GM12878 (cell line): ENCODE results near the gene KLK8. TPM values are rescaled to one million over a fixed set of nuclear protein-coding genes. Genes with fewer than 3 reads are reported as not detected.

Source experiments
- ATAC-seq: fragments of 200-7000 bp; cut with Tn5 transposase; 3 replicates; pipeline ENCODE4 v1.9.1; 2020; ENCODE audit warnings: mild to moderate bottlenecking, moderate library complexity
- BruUV-seq: library from RNA; stranded (reverse); fragments of 400-500 nt; replicated peaks from 2 replicates; lab custom pipeline; 2021; lab: Mats Ljungman, UMichigan
- CTCF ChIA-PET: fragments of 300-600 bp; sonication (Branson Sonifier 250); formaldehyde crosslinking; extraction: SDS; loops from one replicate; lab custom pipeline; 2021; ENCODE audit warnings: inconsistent platforms; lab: Yijun Ruan, JAX
- POLR2A ChIA-PET: fragments of 350-600 bp; formaldehyde crosslinking; extraction: SDS; loops from one replicate; lab custom pipeline; 2021; ENCODE audit warnings: inconsistent platforms; lab: Charles Lee
- RAD21 ChIA-PET: fragments of 300-600 bp; sonication (Branson Sonifier 250); formaldehyde crosslinking; loops from one replicate; lab custom pipeline; 2023; ENCODE audit warnings: antibody characterized with exemption; ENCODE audit not compliant: unreplicated experiment; lab: Charles Lee
- SMC1A ChIA-PET: fragments of 300-600 bp; sonication (Branson Sonifier 250); formaldehyde crosslinking; loops from one replicate; lab custom pipeline; 2023; ENCODE audit not compliant: unreplicated experiment, uncharacterized antibody; lab: Charles Lee
- DNase-seq: peaks from one replicate; pipeline ENCODE4 v3.0.0-alpha.2; 2011; ENCODE audit warnings: low read depth, low spot score
- FAIRE-seq: peaks from 3 replicates; lab custom pipeline; 2011; peaks lifted over from hg19 to GRCh38; lab: Jason Lieb, UNC
- H2AFZ ChIP-seq: 2 replicates; pipeline ENCODE4 v1.6.0; 2011; ENCODE audit warnings: low read depth, low read length, control low read depth; ENCODE audit not compliant: control insufficient read depth
- H3K27ac ChIP-seq: 2 replicates; pipeline ENCODE4 v1.5.1; 2011; ENCODE audit warnings: control low read depth; ENCODE audit not compliant: control insufficient read depth, insufficient read depth
- H3K27me3 ChIP-seq, 2 experiments: replicated peaks in 1 of 2; 2 replicates each; pipeline versions ENCODE4 v1.6.0 to v1.6.1; 2011; ENCODE audit warnings: low read length in 1 of 2; ENCODE audit not compliant: control insufficient read depth in 2 of 2, insufficient read depth in 2 of 2
- H3K36me3 ChIP-seq, 2 experiments: 2 replicates each; pipeline ENCODE4 v1.5.1; 2011; ENCODE audit warnings: low read length in 1 of 2; ENCODE audit not compliant: control insufficient read depth in 2 of 2, insufficient read depth in 2 of 2
- H3K4me1 ChIP-seq: 2 replicates; pipeline ENCODE4 v1.6.1; 2011; ENCODE audit warnings: mild to moderate bottlenecking, low read length, moderate library complexity, mixed read lengths; ENCODE audit not compliant: control insufficient read depth, insufficient read depth
- H3K4me2 ChIP-seq: 2 replicates; pipeline ENCODE4 v1.6.0; 2011; ENCODE audit warnings: control low read depth; ENCODE audit not compliant: control insufficient read depth, insufficient read depth
- H3K4me3 ChIP-seq: fragments of 200-600 bp; sonication (generic); 2 replicates; pipeline ENCODE4 v1.5.1; 2016
- H3K79me2 ChIP-seq: 2 replicates; pipeline ENCODE4 v1.6.0; 2011; ENCODE audit warnings: low read length; ENCODE audit not compliant: control insufficient read depth, insufficient read depth
- H3K9ac ChIP-seq: 2 replicates; pipeline ENCODE4 v1.8.0; 2011; ENCODE audit warnings: low read length, control low read depth, mixed read lengths; ENCODE audit not compliant: control insufficient read depth, insufficient read depth
- H3K9me3 ChIP-seq: replicated peaks from 3 replicates; pipeline ENCODE4 v1.5.1; 2011; ENCODE audit warnings: mild to moderate bottlenecking, low read length; ENCODE audit not compliant: control insufficient read depth, insufficient read depth
- H4K20me1 ChIP-seq: 2 replicates; pipeline ENCODE4 v1.6.0; 2011; ENCODE audit not compliant: control insufficient read depth, insufficient read depth
- CREB1 ChIP-seq: IDR thresholded peaks from 2 replicates; pipeline ENCODE4 v1.6.1; 2012; ENCODE audit warnings: low read depth, mild to moderate bottlenecking, inconsistent platforms
- EZH2 ChIP-seq: IDR thresholded peaks from 2 replicates; pipeline ENCODE4 v1.6.1; 2012; ENCODE audit warnings: low read depth, mild to moderate bottlenecking, control low read depth, inconsistent platforms, low read length, borderline replicate concordance; ENCODE audit not compliant: control insufficient read depth
- JUND ChIP-seq: IDR thresholded peaks from 2 replicates; pipeline ENCODE4 v1.6.1; 2012; ENCODE audit warnings: low read depth, mild to moderate bottlenecking, low read length, improper control_type of control experiment, moderate library complexity
- MTA3 ChIP-seq: IDR thresholded peaks from 2 replicates; pipeline ENCODE4 v1.6.1; 2012; ENCODE audit warnings: low read length, inconsistent platforms, borderline replicate concordance
- NBN ChIP-seq: fragments of 450-650 bp; IDR thresholded peaks from 2 replicates; pipeline ENCODE4 v1.6.1; 2016
- NR2F1 ChIP-seq: fragments of 450-650 bp; conservative IDR thresholded peaks from 2 replicates; pipeline ENCODE4 v1.6.1; 2017; ENCODE audit warnings: mild to moderate bottlenecking
- WRNIP1 ChIP-seq: IDR thresholded peaks from 2 replicates; pipeline ENCODE4 v1.6.1; 2011; ENCODE audit warnings: low read depth, low read length, improper control_type of control experiment, borderline replicate concordance
- YY1 ChIP-seq: IDR thresholded peaks from 2 replicates; pipeline ENCODE4 v1.6.1; 2011; ENCODE audit warnings: low read depth, mild to moderate bottlenecking, low read length
- ZNF207 ChIP-seq: fragments of 450-650 bp; IDR thresholded peaks from 2 replicates; pipeline ENCODE4 v1.6.1; 2014; ENCODE audit warnings: antibody characterized with exemption, mild to moderate bottlenecking, borderline replicate concordance
- WGBS: methylation state at CpG from one replicate; pipeline ENCODE4 v1.1.6; 2016; ENCODE audit warnings: low lambda C conversion rate; ENCODE audit not compliant: insufficient replicate concordance, insufficient coverage; ENCODE audit errors: missing lambda C conversion rate; 5-methylcytosine and 5-hydroxymethylcytosine counted together
- in situ Hi-C: fragments of 300-500 bp; cut with MboI; formaldehyde crosslinking; loops from 9 replicates; pipeline ENCODE4 v1.14.3; 2018; ENCODE audit warnings: mixed read lengths
- intact Hi-C: fragments of 100-400 bp; cut with micrococcal nuclease; formaldehyde crosslinking; loops from one replicate; pipeline ENCODE4 v1.14.2; 2022; ENCODE audit not compliant: unreplicated experiment
- polyA plus RNA-seq, 11 experiments: library from polyadenylated mRNA; depleted of rRNA in 4 of 11; unstranded in 6 of 11; stranded (reverse) in 5 of 11; fragments of >200 nt; fragmentation: Nextera tagmentation in 4 of 11; fragmentation: Illumina TruSeq in 1 of 11; extraction: Ambion mirVana in 4 of 11; extraction: Trizol in 1 of 11; gene quantifications; 1 replicate in 1 of 11; 2 replicates in 10 of 11; pipeline versions ENCODE4 v1.2.1 to v1.2.3, GENCODE V29; 2011 to 2016; ENCODE audit warnings: inconsistent platforms in 2 of 11, missing spikeins in 2 of 11, low read depth in 1 of 11
- total RNA-seq, 4 experiments: library from RNA; depleted of rRNA in 3 of 4; stranded (reverse); fragments of >200 nt in 3 of 4; fragmentation: Illumina TruSeq in 1 of 4; extraction: Trizol in 1 of 4; gene quantifications; 2 replicates each; pipeline versions ENCODE4 v1.2.1 to v1.2.3, GENCODE V29; 2013 to 2021
- TF ChIP-seq, protein P1 (sequence below): IDR thresholded peaks from 2 replicates; pipeline ENCODE4 v1.6.1; 2011; ENCODE audit warnings: borderline replicate concordance, low read depth, mild to moderate bottlenecking, moderate library complexity, mixed read lengths, low read length; ENCODE audit not compliant: insufficient read depth; ENCODE audit errors: extremely low read length

Gene KLK8
- total and polyA plus RNA-seq, 10 of the 15 experiments (the other 5 are each of a cell fraction or from before 2014, with no cell fraction given): not detected

- in situ Hi-C loops (no loop called here), intact Hi-C loops (no loop called here)
- Histone ChIP-seq H3K4me3 (no peak overlapping the region), H3K79me2 (no peaks in the 10 kb centered on the region), H3K36me3 (no peaks in the 10 kb centered on the region), H3K4me2 (no peak overlapping the region), H3K27me3 (no peaks in the 10 kb centered on the region), H3K9ac (no peak overlapping the region), H3K9me3 (no peaks in the 10 kb centered on the region), H3K4me1 (no peaks in the 10 kb centered on the region), H4K20me1 (no peaks in the 10 kb centered on the region; the same call in 1 of the 2 replicates), H3K27ac (no peak overlapping the region), H2AFZ (no peak overlapping the region)
- no TSS peak for BruUV-seq
- 31% methylated on average over 10 of the region's 11 CpGs for WGBS
- ATAC-seq (no peak), FAIRE-seq (no peak), DNase-seq (no peak)
- CTCF ChIA-PET: no interaction called here
- SMC1A ChIA-PET: no interaction called here
- POLR2A ChIA-PET: no interaction called here
- RAD21 ChIA-PET: no interaction called here
- TF ChIP-seq WRNIP1: no peak
These were observed 19.7 kb downstream of the KLK8 start for GRCh38 chr19:50981587-50982146.

DNA sequence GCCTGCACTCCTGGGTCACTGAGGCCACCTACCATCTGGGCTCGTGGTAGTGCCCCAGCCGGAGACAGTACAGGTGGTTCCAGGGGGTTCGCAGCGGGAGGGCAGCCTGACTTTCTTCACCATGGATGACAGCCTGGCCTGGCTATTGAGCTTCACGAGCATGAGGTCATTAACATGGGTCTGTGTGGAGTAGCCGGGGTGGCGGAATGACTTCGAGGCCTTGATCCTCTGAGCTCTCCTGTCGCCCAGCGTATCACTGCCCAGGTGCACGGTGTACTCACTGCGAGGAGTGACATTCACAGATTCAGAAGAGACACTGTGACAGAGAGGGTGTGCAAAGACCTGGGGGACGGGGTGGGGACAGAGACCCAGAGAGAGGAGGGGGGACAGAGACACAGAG is 21.2 kb downstream of the KLK8 start:
- Histone ChIP-seq H3K9me3 (no peaks in the 10 kb centered on the region), H3K4me3 (no peak overlapping the region), H3K4me2 (no peak overlapping the region), H4K20me1 (no peaks in the 10 kb centered on the region), H3K79me2 (no peaks in the 10 kb centered on the region), H2AFZ (no peak overlapping the region), H3K4me1 (no peaks in the 10 kb centered on the region), H3K9ac (no peak overlapping the region), H3K36me3 (no peaks in the 10 kb centered on the region), H3K27ac (no peak overlapping the region), H3K27me3 (no peaks in the 10 kb centered on the region; a peak in 1 of 4 replicates)
- POLR2A ChIA-PET: no interaction called here
- CTCF ChIA-PET: interaction anchor here (1.0 kb wide), 1 partner anchor 42 kb away, joined by 3 read pairs; no protein-coding TSS in a partner anchor
- no peak for DNase-seq
- in situ Hi-C loops (no loop called here), intact Hi-C loops (no loop called here)
- FAIRE-seq: no peak
- TF ChIP-seq YY1 (no peak), NR2F1 (no peak), NBN (no peak), EZH2 (no peak), ZNF207 (no peak), CREB1 (no peak), JUND (no peak), MTA3 (no peak)
- TF ChIP-seq, protein P1, sequence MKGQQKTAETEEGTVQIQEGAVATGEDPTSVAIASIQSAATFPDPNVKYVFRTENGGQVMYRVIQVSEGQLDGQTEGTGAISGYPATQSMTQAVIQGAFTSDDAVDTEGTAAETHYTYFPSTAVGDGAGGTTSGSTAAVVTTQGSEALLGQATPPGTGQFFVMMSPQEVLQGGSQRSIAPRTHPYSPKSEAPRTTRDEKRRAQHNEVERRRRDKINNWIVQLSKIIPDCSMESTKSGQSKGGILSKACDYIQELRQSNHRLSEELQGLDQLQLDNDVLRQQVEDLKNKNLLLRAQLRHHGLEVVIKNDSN: no peak
- 31% methylated on average over 12 of the region's 13 CpGs for WGBS
- no TSS peak for BruUV-seq
- RAD21 ChIA-PET: no interaction called here
- SMC1A ChIA-PET: no interaction called here
- no peak for ATAC-seq
